HG03575 (cell line): ENCODE data around the gene PAX5.

ENCODE experiments used
- ATAC-seq: cut with Tn5 transposase; IDR thresholded peaks from one replicate; pipeline ENCODE4 v1.9.1; 2021; ENCODE audit not compliant: unreplicated experiment, insufficient number of reproducible peaks, low FRiP score; ENCODE audit errors: extremely low read depth

The PAX5 gene

GRCh38 chr9:37026931-37027581, 7.0 kb downstream of the PAX5 start:
- no peak for ATAC-seq

- ATAC-seq = no peak
Measured at GRCh38 chr9:37026113-37026930, 7.7 kb downstream of the PAX5 start.

GRCh38 chr9:37025823-37026112, 8.3 kb downstream of the PAX5 start:
- no peak for ATAC-seq

- no peak for ATAC-seq
Measured at GRCh38 chr9:37025071-37025822, 8.8 kb downstream of the PAX5 start.

GRCh38 chr9:37017546-37017945, 16.5 kb downstream of the PAX5 start:
- ATAC-seq = no peak

GRCh38 chr9:37011530-37011929, 22.5 kb downstream of the PAX5 start:
- no peak for ATAC-seq

GRCh38 chr9:37010976-37011375, 23.1 kb downstream of the PAX5 start:
- ATAC-seq = no peak

- ATAC-seq = no peak
Measured at GRCh38 chr9:37010180-37010579, 23.9 kb downstream of the PAX5 start.

- ATAC-seq = no peak
Measured at GRCh38 chr9:37007295-37007694, 26.8 kb downstream of the PAX5 start.

GRCh38 chr9:37005517-37006140, 28.4 kb downstream of the PAX5 start:
- no peak for ATAC-seq

GRCh38 chr9:37004424-37004935, 29.6 kb downstream of the PAX5 start:
- ATAC-seq = no peak

- no peak for ATAC-seq
Measured at GRCh38 chr9:37002413-37003217, 31.5 kb downstream of the PAX5 start.

- no peak for ATAC-seq
Measured at GRCh38 chr9:37002036-37002412, 32.0 kb downstream of the PAX5 start.

GRCh38 chr9:37001459-37001858, 32.6 kb downstream of the PAX5 start:
- ATAC-seq = no peak

- no peak for ATAC-seq
Measured at GRCh38 chr9:36999728-37000333, 34.2 kb downstream of the PAX5 start.

- ATAC-seq = no peak
Measured at GRCh38 chr9:36997414-36997813, 36.7 kb downstream of the PAX5 start.

GRCh38 chr9:36996706-36997086, 37.4 kb downstream of the PAX5 start:
- no peak for ATAC-seq

GRCh38 chr9:36995927-36996705, 38.0 kb downstream of the PAX5 start:
- no peak for ATAC-seq
